IMR-90 (cell line): ENCODE results near the gene HOMER3. TPM values are rescaled to one million over a fixed set of nuclear protein-coding genes. Genes with fewer than 3 reads are reported as not detected.

Source experiments
- ATAC-seq: fragments of 200-7000 bp; cut with Tn5 transposase; 2 replicates; pipeline ENCODE4 v1.9.1; 2020; ENCODE audit warnings: low read depth, mild to moderate bottlenecking, moderate library complexity
- BruUV-seq: library from RNA; stranded (reverse); fragments of 400-500 nt; replicated peaks from 2 replicates; lab custom pipeline; 2021; lab: Mats Ljungman, UMichigan
- CTCF ChIA-PET: fragments of 300-600 bp; formaldehyde crosslinking; extraction: SDS; loops from one replicate; lab custom pipeline; 2021; ENCODE audit warnings: antibody characterized with exemption; lab: Yijun Ruan, JAX
- POLR2A ChIA-PET: fragments of 300-600 bp; sonication (Branson Sonifier 250); formaldehyde crosslinking; loops from one replicate; lab custom pipeline; 2022; ENCODE audit warnings: antibody characterized with exemption; ENCODE audit not compliant: unreplicated experiment; lab: Charles Lee
- DNase-seq: peaks from one replicate; pipeline ENCODE4 v3.0.0; 2013
- H2AFZ ChIP-seq: replicated peaks from 2 replicates; pipeline ENCODE3; 2013; ENCODE audit warnings: low read length, mild to moderate bottlenecking; ENCODE audit not compliant: poor library complexity
- H2AK5ac ChIP-seq: 2 replicates; pipeline ENCODE4 v1.6.1; 2013; ENCODE audit warnings: low read depth, low read length, inconsistent platforms
- H2AK9ac ChIP-seq: replicated peaks from 2 replicates; pipeline ENCODE3; 2013; ENCODE audit warnings: mild to moderate bottlenecking, low read depth, low read length, moderate library complexity; ENCODE audit not compliant: poor library complexity
- H2BK120ac ChIP-seq: 2 replicates; pipeline ENCODE4 v1.6.1; 2013; ENCODE audit warnings: low read depth, low read length, inconsistent platforms
- H2BK15ac ChIP-seq: 3 replicates; pipeline ENCODE4 v1.6.1; 2013; ENCODE audit warnings: low read depth, low read length, inconsistent platforms
- H2BK20ac ChIP-seq: 2 replicates; pipeline ENCODE4 v1.6.1; 2013; ENCODE audit warnings: low read depth, mild to moderate bottlenecking, inconsistent platforms, low read length, moderate library complexity
- H2BK5ac ChIP-seq: 2 replicates; pipeline ENCODE4 v1.6.1; 2013; ENCODE audit warnings: mild to moderate bottlenecking, low read depth, low read length, inconsistent platforms; ENCODE audit not compliant: poor library complexity, severe bottlenecking
- H3K14ac ChIP-seq: replicated peaks from 2 replicates; pipeline ENCODE4 v1.6.1; 2013; ENCODE audit warnings: low read depth, low read length, inconsistent platforms
- H3K18ac ChIP-seq: 2 replicates; pipeline ENCODE4 v1.6.1; 2013; ENCODE audit warnings: low read depth, low read length, control low read depth
- H3K23ac ChIP-seq: 2 replicates; pipeline ENCODE4 v1.6.1; 2013; ENCODE audit warnings: low read depth, low read length, inconsistent platforms
- H3K27ac ChIP-seq: 2 replicates; pipeline ENCODE4 v1.5.1; 2013; ENCODE audit warnings: mild to moderate bottlenecking, control low read depth, low read length; ENCODE audit not compliant: insufficient read depth
- H3K27me3 ChIP-seq: 2 replicates; pipeline ENCODE4 v1.6.1; 2013; ENCODE audit warnings: low read length; ENCODE audit not compliant: control insufficient read depth, insufficient read depth
- H3K36me3 ChIP-seq: 2 replicates; pipeline ENCODE4 v1.6.1; 2013; ENCODE audit warnings: low read length, mixed read lengths; ENCODE audit not compliant: control insufficient read depth, insufficient read depth
- H3K4ac ChIP-seq: 2 replicates; pipeline ENCODE4 v1.6.1; 2013; ENCODE audit warnings: low read depth, low read length, inconsistent platforms
- H3K4me1 ChIP-seq: 2 replicates; pipeline ENCODE4 v1.6.1; 2013; ENCODE audit warnings: low read length, mixed read lengths; ENCODE audit not compliant: control insufficient read depth, insufficient read depth
- H3K4me2 ChIP-seq: 2 replicates; pipeline ENCODE4 v1.6.1; 2013; ENCODE audit warnings: low read depth, mild to moderate bottlenecking, control low read depth, low read length, moderate library complexity
- H3K4me3 ChIP-seq: 2 replicates; pipeline ENCODE4 v1.5.1; 2013; ENCODE audit warnings: low read depth, mild to moderate bottlenecking, control low read depth, low read length, moderate library complexity; ENCODE audit not compliant: insufficient read depth
- H3K56ac ChIP-seq: 2 replicates; pipeline ENCODE4 v1.6.1; 2013; ENCODE audit warnings: low read length, inconsistent platforms; ENCODE audit not compliant: insufficient read depth; ENCODE audit errors: extremely low read depth
- H3K79me1 ChIP-seq, 2 experiments: 2 replicates each; pipeline ENCODE4 v1.6.1; 2013; ENCODE audit warnings: low read length in 2 of 2, inconsistent platforms in 1 of 2, low read depth in 1 of 2
- H3K9ac ChIP-seq: 2 replicates; pipeline ENCODE4 v1.6.1; 2013; ENCODE audit warnings: low read depth, low read length, control low read depth
- H3K9me1 ChIP-seq: 2 replicates; pipeline ENCODE4 v1.6.1; 2013; ENCODE audit warnings: low read length, inconsistent platforms; ENCODE audit not compliant: insufficient read depth
- H3K9me3 ChIP-seq: 2 replicates; pipeline ENCODE4 v1.6.1; 2013; ENCODE audit warnings: low read length; ENCODE audit not compliant: control insufficient read depth, insufficient read depth
- H4K20me1 ChIP-seq: 2 replicates; pipeline ENCODE4 v1.6.1; 2013; ENCODE audit warnings: low read length, inconsistent platforms; ENCODE audit not compliant: insufficient read depth
- H4K5ac ChIP-seq: 2 replicates; pipeline ENCODE4 v1.6.1; 2013; ENCODE audit warnings: mild to moderate bottlenecking, low read depth, low read length, control low read depth
- H4K8ac ChIP-seq, 2 experiments: 2 replicates each; pipeline ENCODE4 v1.6.1; 2013; ENCODE audit warnings: low read depth in 2 of 2, low read length in 2 of 2, control low read depth in 1 of 2, inconsistent platforms in 1 of 2
- H4K91ac ChIP-seq: 2 replicates; pipeline ENCODE4 v1.6.1; 2013; ENCODE audit warnings: low read depth, low read length, inconsistent platforms; ENCODE audit not compliant: insufficient read depth
- CHD1 ChIP-seq: IDR thresholded peaks from 2 replicates; pipeline ENCODE4 v1.6.1; 2012; ENCODE audit warnings: low read depth, low read length, improper control_type of control experiment
- CTCF ChIP-seq: conservative IDR thresholded peaks from 2 replicates; pipeline ENCODE4 v1.5.1; 2012; ENCODE audit warnings: mild to moderate bottlenecking, low read depth, low read length, improper control_type of control experiment
- ELK1 ChIP-seq: fragments of 150-350 bp; IDR thresholded peaks from 2 replicates; pipeline ENCODE4 v1.6.1; 2016; ENCODE audit warnings: low read depth, mild to moderate bottlenecking, low read length, moderate library complexity, borderline replicate concordance
- FOS ChIP-seq: fragments of 150-350 bp; IDR thresholded peaks from 2 replicates; pipeline ENCODE4 v1.6.1; 2016; ENCODE audit warnings: low read depth, low read length
- MAFK ChIP-seq: IDR thresholded peaks from 2 replicates; pipeline ENCODE4 v1.6.1; 2012; ENCODE audit warnings: low read depth, low read length, improper control_type of control experiment
- MAZ ChIP-seq: IDR thresholded peaks from 2 replicates; pipeline ENCODE4 v1.6.1; 2012; ENCODE audit warnings: low read depth, mild to moderate bottlenecking, low read length, improper control_type of control experiment, moderate library complexity, borderline replicate concordance
- MXI1 ChIP-seq: IDR thresholded peaks from 2 replicates; pipeline ENCODE4 v1.6.1; 2012; ENCODE audit warnings: low read depth, mild to moderate bottlenecking, low read length, moderate library complexity, borderline replicate concordance
- NFE2L2 ChIP-seq: fragments of 150-350 bp; IDR thresholded peaks from 2 replicates; pipeline ENCODE4 v1.6.1; 2016; ENCODE audit warnings: low read depth, mild to moderate bottlenecking, low read length
- POLR2A ChIP-seq: IDR thresholded peaks from 2 replicates; pipeline ENCODE4 v1.6.1; 2012; ENCODE audit warnings: mild to moderate bottlenecking, low read depth, low read length
- RCOR1 ChIP-seq: IDR thresholded peaks from 2 replicates; pipeline ENCODE4 v1.6.1; 2012; ENCODE audit warnings: mild to moderate bottlenecking, low read length, improper control_type of control experiment; ENCODE audit not compliant: insufficient replicate concordance
- USF2 ChIP-seq: fragments of 150-350 bp; IDR thresholded peaks from 2 replicates; pipeline ENCODE4 v1.6.1; 2017; ENCODE audit warnings: mild to moderate bottlenecking, antibody characterized with exemption, low read length, low read depth
- WGBS, 2 experiments: methylation state at CpG; one replicate each; pipeline versions ENCODE4 v1.1.5 to v1.1.7; 2013; ENCODE audit warnings: missing lambda C conversion rate in 2 of 2; ENCODE audit not compliant: insufficient read length in 1 of 2; ENCODE audit errors: extremely low coverage in 2 of 2; 5-methylcytosine and 5-hydroxymethylcytosine counted together
- dilution Hi-C: fragments of 300-500 bp; cut with HindIII; formaldehyde crosslinking; loops from one replicate; pipeline ENCODE4 v1.14.3; 2018; ENCODE audit warnings: low sequenced_read_pairs; ENCODE audit not compliant: unreplicated experiment
- in situ Hi-C: fragments of 300-500 bp; cut with MboI; formaldehyde crosslinking; loops from 3 replicates; pipeline ENCODE4 v1.14.3; 2019; ENCODE audit warnings: low sequenced_read_pairs, inconsistent platforms, mixed read lengths
- intact Hi-C: fragments of 100-400 bp; cut with micrococcal nuclease; formaldehyde crosslinking; loops from 2 replicates; pipeline ENCODE4 v1.10.0; 2022
- polyA plus RNA-seq, 3 experiments: library from polyadenylated mRNA; depleted of rRNA; stranded (reverse); fragments of >200 nt; gene quantifications; 2 replicates each; pipeline ENCODE4 v1.2.3, GENCODE V29; 2012; ENCODE audit warnings: low replicate concordance in 1 of 3
- total RNA-seq: library from RNA; depleted of rRNA; stranded (reverse); fragments of >200 nt; gene quantifications from 2 replicates; pipeline ENCODE4 v1.2.3, GENCODE V29; 2012

HOMER3 gene
- total and polyA plus RNA-seq, 2 of the 4 experiments (the other 2 are of a cell fraction) = 53.4 to 77.0 TPM

- BruUV-seq = no TSS peak
These were observed 21.7 kb downstream of the HOMER3 start, which contains the start of the genes COPE and DDX49 for GRCh38 chr19:18919086-18919899. TSS of gene COPE (minus strand) at chr19:18919387. CDS start at chr19:18919348, 39 bp downstream. TSS of gene DDX49 (plus strand) at chr19:18919715. CDS start at chr19:18919742, 27 bp downstream.

More at GRCh38 chr19:18919086-18919899, 21.7 kb downstream of the HOMER3 start, which contains the start of the genes COPE and DDX49:
- H2BK5ac ChIP-seq = peak within 1 kb of the TSS; percentile 79
- peak within 1 kb of the TSS; percentile 72 for H3K4me3 ChIP-seq
- peak within 1 kb of the TSS; percentile 79 for H4K91ac ChIP-seq
- peak within 1 kb of the TSS; percentile 91 for H3K23ac ChIP-seq
- peak within 1 kb of the TSS; percentile 96 for H2AK9ac ChIP-seq
- peaks cover 7% of the 10 kb centered on the region for H3K9me1 ChIP-seq
- no peaks in the 10 kb centered on the region for H3K27me3 ChIP-seq
- no peak within 1 kb of the TSS; the same call in 2 of the 3 replicates for H2BK15ac ChIP-seq
- H3K14ac ChIP-seq = peak within 1 kb of the TSS; percentile 92
- peak within 1 kb of the TSS; percentile 97 for H2AFZ ChIP-seq
- H3K36me3 ChIP-seq = peaks cover 30% of the 10 kb centered on the region
- H2AK5ac ChIP-seq = peak within 1 kb of the TSS; percentile 94
- ATAC-seq (peak; percentile 98), DNase-seq (peak; percentile 100)
- H2BK120ac ChIP-seq = no peak within 1 kb of the TSS
- H4K5ac ChIP-seq = peak within 1 kb of the TSS; percentile 65
- peak within 1 kb of the TSS; percentile 73 to 94 for H4K8ac ChIP-seq
- H2BK20ac ChIP-seq = no peak within 1 kb of the TSS
- no peaks in the 10 kb centered on the region for H3K9me3 ChIP-seq
- dilution Hi-C loops (no loop called here), intact Hi-C loops (loop anchor here (2.0 to 5.0 kb wide), 2 partner anchors 68 to 332 kb away; partner anchors contain the start of gene REX1BD), in situ Hi-C loops (no loop called here)
- H3K4ac ChIP-seq = peak within 1 kb of the TSS; percentile 92
- peak within 1 kb of the TSS; percentile 83 for H3K9ac ChIP-seq
- ChIA-PET CTCF (interaction anchor here (0.6 kb wide), 3 partner anchors 16 to 462 kb away, joined by 3 to 4 read pairs (median 4); no protein-coding TSS in a partner anchor), POLR2A (interaction anchor here (1.0 kb wide), 1 partner anchor 21 kb away, joined by 3 read pairs; no protein-coding TSS in a partner anchor)
- H4K20me1 ChIP-seq = peaks cover 26% of the 10 kb centered on the region
- WGBS, 2 experiments = 0% methylated on average over 30 of the region's 72 CpGs; no CpG with 5 or more reads in 1 of the 2 experiments
- peak within 1 kb of the TSS; percentile 83 for H3K27ac ChIP-seq
- H3K79me1 ChIP-seq = peaks cover 29 to 58% of the 10 kb centered on the region in 2 experiments
- peak within 1 kb of the TSS; percentile 91 for H3K56ac ChIP-seq
- no peak within 1 kb of the TSS; the same call in 1 of the 2 replicates for H3K18ac ChIP-seq
- H3K4me1 ChIP-seq = peaks cover 5% of the 10 kb centered on the region
- H3K4me2 ChIP-seq = peak within 1 kb of the TSS; percentile 84
- TF ChIP-seq POLR2A (peak; percentile 96), CHD1 (0 out of 2 replicates have a peak, but pooled peaks have one; percentile 86), ELK1 (no peak), MAZ (peak; percentile 42; the same call in 1 of the 2 replicates), MXI1 (peak; percentile 99), RCOR1 (no peak), USF2 (peak; percentile 53), CTCF (no peak), MAFK (peak; percentile 21; the same call in 1 of the 2 replicates), FOS (peak; percentile 55; the same call in 1 of the 2 replicates), NFE2L2 (peak; percentile 14; the same call in 1 of the 2 replicates)
